ENCODE results near the gene RTL1.

The RTL1 gene

DNA sequence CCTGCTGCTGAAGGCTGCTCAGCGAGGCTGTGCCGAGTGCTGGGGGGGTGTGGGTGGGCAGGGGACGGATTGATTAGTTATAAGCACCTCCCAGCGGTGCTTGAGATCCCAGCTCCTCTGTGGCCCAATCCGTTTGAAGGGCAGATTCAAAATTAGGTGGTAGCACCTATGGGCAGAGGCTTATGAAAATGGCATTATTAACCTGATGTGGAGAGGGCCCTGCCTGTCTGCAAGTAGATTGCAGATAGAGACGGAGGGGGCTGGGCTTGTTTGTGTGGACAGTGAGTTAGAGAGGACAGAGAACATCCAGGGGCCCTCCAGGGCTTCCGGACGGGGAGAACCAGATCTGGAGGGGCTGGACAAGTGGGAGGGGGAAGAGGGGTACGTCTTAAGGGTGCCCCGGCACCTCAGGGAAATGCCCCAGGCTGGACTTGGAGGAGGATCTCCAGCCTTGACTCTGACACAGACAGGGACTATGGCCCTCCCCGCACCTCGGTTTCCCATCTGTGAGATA lies at the start of gene RTL1:
RTL1 (minus strand) TSS at position 51 of the 514 bp plus-strand sequence. CDS start 18,934 bp downstream, outside the sequence.
- DNase-seq, result no peak

DNA sequence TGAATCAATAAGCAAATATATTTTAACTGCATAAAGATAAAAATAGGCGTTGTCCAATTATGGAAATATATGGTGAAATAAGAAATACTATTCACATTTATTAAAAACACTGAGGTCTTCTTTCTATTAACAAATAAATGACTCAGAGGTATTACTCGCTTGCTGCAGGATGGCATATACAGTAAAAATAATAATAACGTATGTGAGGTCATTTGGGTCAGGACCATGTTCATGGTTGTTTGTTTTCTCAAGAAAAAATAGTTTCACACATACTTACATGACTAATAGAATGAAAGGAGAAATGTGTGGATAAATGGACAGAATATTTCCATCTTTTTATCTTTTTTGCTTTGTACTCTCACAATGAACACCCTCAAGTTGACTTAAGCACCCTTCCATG lies 46.5 kb upstream of the RTL1 start:
- no peak for DNase-seq

GRCh38 chr14:100944052-100944451 lies 40.5 kb upstream of the RTL1 start:
- no peak for DNase-seq

- no peak for DNase-seq
Measured at GRCh38 chr14:100930270-100930669, 26.7 kb upstream of the RTL1 start.

GRCh38 chr14:100915560-100915959 lies 12.0 kb upstream of the RTL1 start:
- DNase-seq, result no peak

DNA sequence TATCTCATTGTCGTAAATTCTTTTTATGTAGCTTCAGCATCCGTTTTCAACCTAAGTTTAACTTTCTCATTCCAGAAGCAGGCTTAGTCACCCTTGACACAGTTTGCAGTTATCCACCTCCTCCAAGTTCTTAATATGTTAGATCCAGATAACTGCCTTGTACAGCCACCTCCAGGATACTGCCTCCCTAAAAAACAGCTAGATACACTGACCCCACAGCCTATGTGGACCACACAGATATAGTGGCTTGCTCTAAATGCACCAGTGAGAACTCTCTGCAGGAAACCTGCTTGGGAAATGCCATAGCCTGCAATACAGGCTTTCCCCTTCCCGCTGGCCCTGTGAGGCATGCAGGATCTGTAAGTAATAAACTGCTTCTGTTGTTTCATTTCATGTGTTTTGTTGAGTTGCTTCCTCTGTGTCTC lies 11.1 kb upstream of the RTL1 start:
- no peak for DNase-seq

- no peak for DNase-seq
Measured at GRCh38 chr14:100911665-100912316, 8.3 kb upstream of the RTL1 start.

DNA sequence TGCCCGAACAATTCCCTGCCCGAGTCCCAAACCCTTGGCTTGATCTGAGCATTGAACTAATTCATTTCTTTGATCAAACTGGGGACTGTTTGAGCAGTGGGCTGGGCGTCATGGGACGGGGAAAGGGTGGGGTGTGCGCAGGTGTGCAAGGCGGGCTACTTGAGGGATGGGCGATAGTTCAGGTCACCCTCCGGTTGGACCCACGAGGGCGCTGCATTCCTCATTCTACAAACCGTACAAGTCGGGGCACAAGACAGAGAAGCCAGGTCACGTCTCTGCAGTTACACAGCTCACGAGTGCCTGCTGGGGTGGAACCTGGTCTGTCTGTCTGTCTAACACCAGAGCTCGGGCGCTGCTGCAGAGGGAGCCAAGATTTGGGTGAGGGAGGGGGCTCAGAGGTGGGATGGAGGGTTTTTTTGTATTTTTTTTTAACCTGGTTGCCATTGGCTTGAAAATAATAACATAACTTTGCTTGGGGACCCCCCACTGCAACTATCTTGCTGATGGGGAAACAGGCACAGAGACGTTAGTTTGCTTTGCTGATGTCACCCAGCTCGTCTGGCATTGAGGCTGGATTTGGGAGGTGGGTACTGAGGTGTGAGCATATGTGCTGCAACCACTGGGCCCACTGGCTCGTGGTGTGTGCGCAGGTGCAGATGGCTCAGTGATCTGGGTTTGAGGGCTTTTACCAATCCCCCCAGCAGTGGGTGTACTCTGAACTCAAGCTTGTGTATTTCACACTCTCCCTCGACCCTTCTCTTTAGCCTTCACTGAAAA lies 7.6 kb upstream of the RTL1 start:
- no peak for DNase-seq

DNA sequence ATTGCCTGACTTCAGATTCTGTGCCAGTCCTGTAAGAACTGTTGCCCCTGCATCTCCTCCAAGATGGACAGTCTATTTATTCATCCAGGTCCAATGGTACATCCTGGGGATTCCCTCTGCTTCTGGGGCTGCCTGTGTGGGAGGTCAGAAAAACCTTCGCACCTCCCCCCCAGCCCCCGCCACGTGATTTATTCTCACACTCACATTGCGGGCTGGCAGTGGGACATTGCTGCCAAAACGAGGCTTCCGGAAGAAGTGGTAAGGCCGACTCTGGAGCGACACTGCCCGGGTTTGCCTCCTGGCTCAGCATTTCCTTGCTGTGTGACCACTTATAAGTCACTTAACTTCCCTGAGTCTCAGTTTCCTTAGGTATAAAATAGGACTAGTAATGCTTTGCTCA lies 5.9 kb upstream of the RTL1 start:
- no peak for DNase-seq

DNA sequence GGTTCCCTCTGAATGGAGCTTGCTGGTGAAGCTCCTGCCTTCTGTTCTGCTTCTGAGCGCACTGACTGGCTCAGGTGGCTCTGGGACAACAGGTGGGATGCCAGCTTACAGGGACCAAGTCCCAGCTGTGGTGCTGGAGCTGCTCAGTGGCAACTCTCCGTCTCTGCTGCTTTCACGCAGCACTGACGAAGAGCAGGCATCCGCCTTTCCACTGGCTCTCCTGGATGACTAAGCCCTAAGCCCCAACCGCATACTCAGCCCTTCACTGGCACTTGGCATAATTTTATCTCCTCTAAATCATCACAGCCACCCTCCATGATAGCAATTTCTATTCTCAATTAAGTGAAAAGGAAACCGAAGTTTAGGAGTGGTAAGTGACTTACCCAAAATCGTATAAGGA lies 3.7 kb upstream of the RTL1 start:
- no peak for DNase-seq

- DNase-seq, result no peak
Measured at GRCh38 chr14:100906420-100906819, 2.9 kb upstream of the RTL1 start.

DNA sequence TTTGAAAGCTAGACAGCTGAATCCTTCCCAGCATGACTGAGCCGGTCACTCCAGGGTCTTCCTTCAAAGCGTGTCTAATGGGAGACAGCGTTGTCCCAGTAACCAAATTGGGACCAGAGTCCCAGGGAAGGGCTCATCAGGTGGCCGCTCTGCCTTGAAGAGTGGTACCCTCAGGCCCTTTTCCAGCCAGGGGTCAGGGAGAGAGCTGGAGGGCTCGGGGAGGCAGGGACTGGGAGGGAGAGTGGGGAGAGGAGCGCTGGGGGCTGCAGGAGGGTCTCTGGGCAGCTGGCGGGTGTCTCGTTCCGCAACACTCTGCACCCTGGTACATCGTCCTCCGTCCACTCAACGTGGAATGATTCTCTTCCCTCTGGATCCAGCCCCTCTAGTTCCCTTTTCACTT lies 1.6 kb upstream of the RTL1 start:
- no peak for DNase-seq

DNA sequence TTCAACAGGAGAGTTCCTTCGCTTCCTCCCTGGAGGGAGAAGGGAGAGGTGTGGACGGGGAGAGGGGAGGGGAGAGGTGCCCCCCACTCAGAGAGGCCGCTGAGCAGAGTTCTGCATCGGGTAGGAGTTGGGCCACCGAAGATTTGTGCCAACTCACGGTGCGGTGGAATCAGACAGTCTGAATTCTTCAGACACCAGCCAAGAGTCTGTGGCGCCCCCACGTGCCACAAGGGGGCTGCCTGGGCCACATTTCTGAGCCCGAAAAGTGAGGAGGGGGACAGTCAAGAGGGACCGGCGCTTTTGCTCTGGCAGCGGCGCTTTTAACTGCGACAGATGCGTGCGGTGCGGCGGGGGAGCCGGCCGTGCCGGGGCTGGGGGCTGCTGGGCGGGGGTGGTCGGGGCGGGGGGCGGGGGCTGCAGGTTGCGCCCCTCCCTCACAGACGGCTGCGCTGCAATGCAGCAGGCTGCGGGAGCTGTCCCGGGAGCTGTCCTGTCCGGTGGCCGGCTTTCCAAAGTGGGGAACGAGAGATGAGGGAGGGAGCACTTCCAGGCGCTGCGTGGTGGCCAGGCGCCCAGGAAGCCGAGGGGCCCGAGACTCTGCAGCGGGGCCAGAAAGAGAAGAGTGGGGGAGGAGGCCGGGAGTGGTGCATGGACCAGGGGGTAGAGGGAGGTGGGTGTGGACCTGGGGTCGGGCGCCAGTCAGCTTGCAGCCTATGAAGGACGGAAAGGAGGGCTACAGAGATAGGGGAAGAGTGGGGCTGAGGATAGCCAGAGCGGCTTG lies 975 bp upstream of the RTL1 start:
- no peak for DNase-seq

GRCh38 chr14:100903134-100903468 lies 421 bp downstream of the RTL1 start:
- DNase-seq, result no peak

GRCh38 chr14:100902295-100903133 lies 1.0 kb downstream of the RTL1 start:
- no peak for DNase-seq

GRCh38 chr14:100901391-100902183 lies 1.9 kb downstream of the RTL1 start:
- no peak for DNase-seq

DNA sequence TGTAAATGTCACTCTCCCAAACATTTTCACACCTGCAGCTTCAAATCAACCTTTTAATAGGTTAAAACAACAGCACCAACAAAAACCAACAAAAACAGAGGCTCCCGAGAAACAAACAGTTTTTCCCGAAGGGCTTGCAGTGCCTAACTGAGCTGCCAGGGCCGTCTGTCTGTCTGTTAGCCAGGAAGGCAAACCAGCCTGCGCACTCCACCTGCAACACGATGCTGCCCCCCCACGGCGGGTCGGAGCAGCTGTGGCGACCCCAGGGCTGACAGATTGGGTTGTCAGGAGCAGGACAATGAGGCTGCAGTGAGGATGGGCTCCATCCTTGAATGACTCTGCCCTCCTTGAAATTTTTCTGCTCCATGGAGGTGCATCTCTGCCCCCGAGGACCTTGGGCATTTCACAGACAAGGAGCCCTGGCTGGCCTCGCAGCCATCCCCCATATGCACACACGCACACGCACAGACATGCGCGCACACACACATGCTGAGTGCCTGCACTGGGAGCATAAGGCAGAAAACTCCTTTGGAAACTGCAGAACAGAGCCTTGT lies 2.6 kb downstream of the RTL1 start:
- DNase-seq, result no peak

DNA sequence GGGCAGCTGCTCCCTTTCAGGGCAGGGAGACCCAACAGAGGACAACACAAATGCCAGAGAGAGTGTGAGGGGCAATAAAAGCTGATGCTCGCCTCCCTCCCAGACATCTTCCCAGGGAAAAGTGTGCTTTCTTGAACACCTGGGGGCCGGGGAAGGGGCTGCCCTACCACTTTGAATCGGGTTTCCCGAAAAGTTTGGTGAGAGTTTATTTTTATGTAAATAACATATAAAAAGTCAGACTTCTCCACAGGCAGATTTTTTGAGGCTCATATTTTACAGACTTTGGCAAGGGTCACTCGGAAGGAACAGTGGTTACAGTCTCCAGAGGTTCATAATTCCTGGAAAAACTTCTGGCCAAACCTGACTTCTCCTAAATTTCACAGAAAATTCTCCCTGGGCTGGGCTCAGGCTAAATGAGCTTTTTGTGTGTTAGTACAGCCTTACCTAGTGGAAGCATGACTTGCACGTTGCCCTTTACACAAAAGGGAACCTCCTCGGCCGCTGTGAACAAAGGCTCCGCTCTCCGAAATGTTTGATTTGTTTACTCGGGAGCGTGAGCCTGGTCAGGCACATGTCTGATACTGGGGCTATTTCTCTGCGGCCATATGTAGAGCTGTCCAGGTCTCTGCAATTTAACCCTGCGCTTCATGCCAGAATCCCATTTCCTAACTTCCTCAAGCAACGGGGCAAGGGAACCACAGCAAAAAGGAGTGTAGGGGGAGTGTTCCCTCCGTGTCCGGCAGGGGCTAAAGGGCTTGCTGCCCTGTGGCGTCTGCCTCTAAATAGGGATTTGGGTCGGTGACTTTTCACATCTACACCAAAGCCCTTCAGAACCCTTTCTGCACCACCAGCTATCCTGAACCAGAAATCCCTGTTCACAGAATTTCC lies 3.4 kb downstream of the RTL1 start:
- DNase-seq, result no peak

- no peak for DNase-seq
Measured at GRCh38 chr14:100898935-100899883, 4.3 kb downstream of the RTL1 start.
